Measurements from ENCODE around the gene KRTAP12-2.
"Not testable (repeated sequence)": the region's sequence is repeated elsewhere in the genome, so short reads cannot be mapped to it uniquely, and the experiment has no call there.

Gene KRTAP12-2

GRCh38 chr21:44664691-44665090 is 2.0 kb downstream of the KRTAP12-2 start:
- H3K4me3 ChIP-seq (replicated peaks; ENCODE audit: low read depth, low read length): no peak overlapping the region
- peaks cover 2% of the 10 kb centered on the region; the same call in 1 of the 2 replicates for H3K27me3 ChIP-seq (replicated peaks; ENCODE audit: control insufficient read depth, insufficient read depth, low read length)
- TF ChIP-seq CTCF (IDR thresholded peaks at IDR 0.05; ENCODE audit: insufficient read depth, low read length, poor library complexity, severe bottlenecking): no peak
- DNase-seq (ENCODE audit: extremely low read depth, insufficient read length): no peak
- H3K36me3 ChIP-seq (ENCODE audit: control insufficient read depth, insufficient read depth, low read length): no peaks in the 10 kb centered on the region

GRCh38 chr21:44661567-44661966 is 5.2 kb downstream of the KRTAP12-2 start:
- not testable (repeated sequence) for H3K36me3 ChIP-seq (ENCODE audit: control insufficient read depth, insufficient read depth, low read length); H3K4me3 ChIP-seq (replicated peaks; ENCODE audit: low read depth, low read length); DNase-seq (ENCODE audit: extremely low read depth, insufficient read length); H3K27me3 ChIP-seq (replicated peaks; ENCODE audit: control insufficient read depth, insufficient read depth, low read length)

- TF ChIP-seq CTCF (IDR thresholded peaks at IDR 0.05; ENCODE audit: insufficient read depth, low read length, poor library complexity, severe bottlenecking): no peak
- no peak for DNase-seq (ENCODE audit: extremely low read depth, insufficient read length)
- H3K36me3 ChIP-seq (ENCODE audit: control insufficient read depth, insufficient read depth, low read length): no peaks in the 10 kb centered on the region
- no peaks in the 10 kb centered on the region for H3K27me3 ChIP-seq (replicated peaks; ENCODE audit: control insufficient read depth, insufficient read depth, low read length)
- no peak overlapping the region for H3K4me3 ChIP-seq (replicated peaks; ENCODE audit: low read depth, low read length)
These were observed 7.7 kb downstream of the KRTAP12-2 start for GRCh38 chr21:44658913-44659595.

- Histone ChIP-seq H3K4me3 (replicated peaks; ENCODE audit: low read depth, low read length) (no peak overlapping the region), H3K36me3 (ENCODE audit: control insufficient read depth, insufficient read depth, low read length) (no peaks in the 10 kb centered on the region), H3K27me3 (replicated peaks; ENCODE audit: control insufficient read depth, insufficient read depth, low read length) (no peaks in the 10 kb centered on the region)
- DNase-seq (ENCODE audit: extremely low read depth, insufficient read length): no peak
- no peak for TF ChIP-seq CTCF (IDR thresholded peaks at IDR 0.05; ENCODE audit: insufficient read depth, low read length, poor library complexity, severe bottlenecking)
These were observed 8.2 kb downstream of the KRTAP12-2 start for GRCh38 chr21:44658541-44658910.

- Histone ChIP-seq H3K36me3 (ENCODE audit: control insufficient read depth, insufficient read depth, low read length) (no peaks in the 10 kb centered on the region), H3K27me3 (replicated peaks; ENCODE audit: control insufficient read depth, insufficient read depth, low read length) (no peaks in the 10 kb centered on the region), H3K4me3 (replicated peaks; ENCODE audit: low read depth, low read length) (no peak within 1 kb of the TSS)
- DNase-seq (ENCODE audit: extremely low read depth, insufficient read length): no peak
- TF ChIP-seq CTCF (IDR thresholded peaks at IDR 0.05; ENCODE audit: insufficient read depth, low read length, poor library complexity, severe bottlenecking): no peak
These were observed 8.8 kb downstream of the KRTAP12-2 start, which contains the start of gene KRTAP12-3 for GRCh38 chr21:44657635-44658540. KRTAP12-3 (plus strand) TSS chr21:44657932; CDS start chr21:44657980, 48 bp downstream.

GRCh38 chr21:44656868-44657267 is 9.9 kb downstream of the KRTAP12-2 start:
- TF ChIP-seq CTCF (IDR thresholded peaks at IDR 0.05; ENCODE audit: insufficient read depth, low read length, poor library complexity, severe bottlenecking): no peak
- Histone ChIP-seq H3K27me3 (replicated peaks; ENCODE audit: control insufficient read depth, insufficient read depth, low read length) (no peaks in the 10 kb centered on the region), H3K36me3 (ENCODE audit: control insufficient read depth, insufficient read depth, low read length) (no peaks in the 10 kb centered on the region), H3K4me3 (replicated peaks; ENCODE audit: low read depth, low read length) (no peak overlapping the region)
- DNase-seq (ENCODE audit: extremely low read depth, insufficient read length): no peak

Data from GM06990 (cell line).